HepG2 (cell line): ENCODE data around the gene ZNF213. TPM values are rescaled to one million over a fixed set of nuclear protein-coding genes. Genes with fewer than 3 reads are reported as not detected.
A peak's percentile ranks its signal among the peaks of the same experiment; 100 is the strongest.

Source experiments
- ETV5 ChIP-seq: IDR thresholded peaks from 2 replicates; pipeline ENCODE4 v1.6.1; 2018; ENCODE audit warnings: missing biosample characterization, missing genetic modification reagents, inconsistent platforms, borderline replicate concordance
- HCFC1 ChIP-seq: fragments of 150-350 bp; IDR thresholded peaks from 2 replicates; pipeline ENCODE4 v1.6.1; 2014; ENCODE audit warnings: low read depth, low read length
- HNF4G ChIP-seq, 2 experiments: sonication (generic) in 1 of 2; formaldehyde crosslinking in 1 of 2; IDR thresholded peaks; 2 replicates each; pipeline versions ENCODE4 v1.4.0 to v1.6.1; 2011 to 2020; ENCODE audit warnings: borderline replicate concordance in 2 of 2, low read depth in 2 of 2, mild to moderate bottlenecking in 2 of 2, low read length in 1 of 2, missing genetic modification reagents in 1 of 2, moderate library complexity in 1 of 2
- KMT2A ChIP-seq: sonication (generic); formaldehyde crosslinking; IDR thresholded peaks from 2 replicates; pipeline ENCODE4 v1.4.0; 2020; ENCODE audit warnings: missing genetic modification reagents
- MBNL3 ChIP-seq: fragments of 250-450 bp; sonication (Bioruptor Pico); conservative IDR thresholded peaks from 2 replicates; pipeline ENCODE4 v1.8.0; 2022; ENCODE audit warnings: mild to moderate bottlenecking, inconsistent platforms
- MED1 ChIP-seq: sonication (generic); formaldehyde crosslinking; IDR thresholded peaks from 2 replicates; pipeline ENCODE4 v1.4.0; 2020; ENCODE audit warnings: missing genetic modification reagents
- RCOR2 ChIP-seq: IDR thresholded peaks from 2 replicates; pipeline ENCODE4 v1.6.1; 2016; ENCODE audit warnings: missing biosample characterization, missing genetic modification reagents
- TMF1 ChIP-seq: sonication (generic); formaldehyde crosslinking; IDR thresholded peaks from 2 replicates; pipeline ENCODE4 v1.8.1; 2022; ENCODE audit warnings: low read depth, missing genetic modification reagents
- ZBTB42 ChIP-seq: sonication (generic); formaldehyde crosslinking; IDR thresholded peaks from 2 replicates; pipeline ENCODE4 v1.5.0; 2020; ENCODE audit warnings: mild to moderate bottlenecking, missing genetic modification reagents
- ZNF143 ChIP-seq: sonication (generic); formaldehyde crosslinking; IDR thresholded peaks from 2 replicates; pipeline ENCODE4 v1.4.0; 2020; ENCODE audit warnings: missing genetic modification reagents
- ZNF20 ChIP-seq: sonication (generic); formaldehyde crosslinking; IDR thresholded peaks from 2 replicates; pipeline ENCODE4 v1.4.0; 2020; ENCODE audit warnings: mild to moderate bottlenecking, moderate library complexity, missing genetic modification reagents
- ZNF207 ChIP-seq: fragments of 450-650 bp; IDR thresholded peaks from 2 replicates; pipeline ENCODE4 v1.6.1; 2016; ENCODE audit warnings: antibody characterized with exemption, borderline replicate concordance
- ZNF224 ChIP-seq: sonication (generic); formaldehyde crosslinking; IDR thresholded peaks from 2 replicates; pipeline ENCODE4 v1.5.0; 2020; ENCODE audit warnings: mild to moderate bottlenecking, missing genetic modification reagents
- ZNF496 ChIP-seq: sonication (generic); formaldehyde crosslinking; IDR thresholded peaks from 2 replicates; pipeline ENCODE4 v1.8.1; 2023; ENCODE audit warnings: mild to moderate bottlenecking, moderate library complexity, missing genetic modification reagents; ENCODE audit not compliant: insufficient replicate concordance
- ZNF562 ChIP-seq: sonication (generic); formaldehyde crosslinking; IDR thresholded peaks from 2 replicates; pipeline ENCODE4 v1.8.0; 2022; ENCODE audit warnings: missing genetic modification reagents, borderline replicate concordance
- ZNF616 ChIP-seq: sonication (generic); formaldehyde crosslinking; IDR thresholded peaks from 2 replicates; pipeline ENCODE4 v1.5.0; 2020; ENCODE audit warnings: low read depth, mild to moderate bottlenecking, missing genetic modification reagents
- polyA plus RNA-seq, 8 experiments: library from polyadenylated mRNA; depleted of rRNA in 3 of 8; stranded (reverse) in 7 of 8; unstranded in 1 of 8; fragments of >200 nt; fragmentation: Illumina TruSeq in 4 of 8; extraction: Trizol in 4 of 8; gene quantifications; 2 replicates each; pipeline versions ENCODE4 v1.2.1 to v1.2.3, GENCODE V29; 2011 to 2016; ENCODE audit warnings: low read depth in 4 of 8, missing spikeins in 1 of 8, mixed read lengths in 1 of 8; ENCODE audit not compliant: insufficient read depth in 1 of 8
- total RNA-seq, 5 experiments: library from RNA; depleted of rRNA; stranded (reverse); fragments of >200 nt; fragmentation: Illumina TruSeq; extraction: Trizol; gene quantifications; 2 replicates each; pipeline ENCODE4 v1.2.3, GENCODE V29; 2016; ENCODE audit warnings: low read depth in 1 of 5
- TF ChIP-seq, protein P1 (sequence below): sonication (generic); formaldehyde crosslinking; IDR thresholded peaks from 2 replicates; pipeline ENCODE4 v1.4.0; 2020; ENCODE audit warnings: missing genetic modification reagents
- TF ChIP-seq, protein P2 (sequence below): sonication (generic); formaldehyde crosslinking; IDR thresholded peaks from 2 replicates; pipeline ENCODE4 v1.5.0; 2020; ENCODE audit warnings: missing genetic modification reagents
- TF ChIP-seq, protein P3 (sequence below): sonication (generic); formaldehyde crosslinking; IDR thresholded peaks from 2 replicates; pipeline ENCODE4 v1.8.1; 2023; ENCODE audit warnings: mild to moderate bottlenecking, missing genetic modification reagents
- TF ChIP-seq, protein P4 (sequence below): sonication (generic); formaldehyde crosslinking; IDR thresholded peaks from 2 replicates; pipeline ENCODE4 v1.8.0; 2023; ENCODE audit warnings: mild to moderate bottlenecking, missing genetic modification reagents
- TF ChIP-seq, protein P5 (sequence below): sonication (generic); formaldehyde crosslinking; IDR thresholded peaks from 2 replicates; pipeline ENCODE4 v1.4.0; 2020; ENCODE audit warnings: missing genetic modification reagents; ENCODE audit errors: not compliant biosample characterization

The ZNF213 gene
- total and polyA plus RNA-seq, 2 of the 13 experiments (the other 11 are each of a cell fraction or from before 2014, with no cell fraction given), result 0.59 to 0.97 TPM

DNA sequence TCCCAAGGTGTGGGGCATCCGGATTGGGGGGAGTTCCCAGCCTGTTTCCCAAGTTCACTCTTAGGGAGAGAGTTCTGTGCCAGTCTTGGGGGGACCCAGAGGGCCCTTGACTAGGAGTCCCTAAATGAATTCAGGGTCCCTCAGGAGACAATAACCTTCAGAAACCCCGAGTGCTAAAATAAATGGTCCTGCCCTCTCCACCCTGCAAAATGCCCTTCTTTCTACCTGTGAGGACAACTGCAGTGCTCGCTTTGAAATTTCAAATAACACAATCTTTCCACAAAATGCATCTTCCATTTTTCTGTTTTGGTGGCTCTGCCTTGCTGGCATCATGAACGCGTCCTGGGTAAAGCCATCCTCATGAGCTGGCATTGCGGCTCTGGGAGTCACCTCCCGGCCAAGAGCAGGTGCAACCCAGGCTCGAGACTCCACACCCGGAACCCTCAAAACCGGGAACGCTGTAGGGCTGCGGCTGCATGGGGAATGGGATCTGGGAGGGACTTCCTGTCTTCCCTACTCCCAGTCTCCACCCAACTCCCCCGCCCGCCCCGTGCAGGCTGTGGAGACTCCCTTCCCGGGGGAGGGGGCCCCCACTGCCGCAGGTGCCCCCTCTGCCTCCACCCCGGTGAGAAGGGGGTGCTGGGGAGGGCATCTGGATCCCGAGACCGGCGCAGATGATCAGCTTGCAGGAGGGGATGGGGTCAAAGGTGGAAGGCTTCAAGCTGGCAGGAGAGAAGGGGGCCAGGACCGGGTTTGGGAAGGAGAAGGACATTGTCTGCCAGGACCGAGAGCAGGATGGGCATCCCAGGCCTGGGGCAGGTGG, 22.6 kb upstream of the ZNF213 start, which contains the start of gene ZNF205 (continued):
- TF ChIP-seq, protein P1, sequence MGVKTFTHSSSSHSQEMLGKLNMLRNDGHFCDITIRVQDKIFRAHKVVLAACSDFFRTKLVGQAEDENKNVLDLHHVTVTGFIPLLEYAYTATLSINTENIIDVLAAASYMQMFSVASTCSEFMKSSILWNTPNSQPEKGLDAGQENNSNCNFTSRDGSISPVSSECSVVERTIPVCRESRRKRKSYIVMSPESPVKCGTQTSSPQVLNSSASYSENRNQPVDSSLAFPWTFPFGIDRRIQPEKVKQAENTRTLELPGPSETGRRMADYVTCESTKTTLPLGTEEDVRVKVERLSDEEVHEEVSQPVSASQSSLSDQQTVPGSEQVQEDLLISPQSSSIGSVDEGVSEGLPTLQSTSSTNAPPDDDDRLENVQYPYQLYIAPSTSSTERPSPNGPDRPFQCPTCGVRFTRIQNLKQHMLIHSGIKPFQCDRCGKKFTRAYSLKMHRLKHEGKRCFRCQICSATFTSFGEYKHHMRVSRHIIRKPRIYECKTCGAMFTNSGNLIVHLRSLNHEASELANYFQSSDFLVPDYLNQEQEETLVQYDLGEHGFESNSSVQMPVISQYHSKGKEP (CRISPR knock-in tag), result no peak
- TF ChIP-seq ZNF496 (CRISPR knock-in tag) (no peak), KMT2A (CRISPR knock-in tag) (peak; percentile 88), ZNF207 (no peak), TMF1 (no peak), ETV5 (peak; percentile 72; the same call in 1 of the 2 replicates), ZNF20 (CRISPR knock-in tag) (no peak), ZBTB42 (CRISPR knock-in tag) (0 out of 2 replicates have a peak, but pooled peaks have one; percentile 38), ZNF616 (CRISPR knock-in tag) (no peak), ZNF224 (CRISPR knock-in tag) (no peak), MED1 (CRISPR knock-in tag) (peak; percentile 71), MBNL3 (CRISPR knock-in tag) (no peak), HNF4G (IDR thresholded peaks at IDR 0.05; ENCODE audit: borderline replicate concordance, low read depth, low read length) (no peak; the same call in 1 of the 2 replicates), HNF4G (CRISPR knock-in tag; IDR thresholded peaks at IDR 0.05; ENCODE audit: borderline replicate concordance, low read depth) (no peak), ZNF143 (CRISPR knock-in tag) (peak; percentile 67), ZNF562 (no peak), HCFC1 (peak; percentile 65; the same call in 1 of the 2 replicates), RCOR2 (CRISPR knock-in tag) (0 out of 2 replicates have a peak, but pooled peaks have one; percentile 27)
- TF ChIP-seq, protein P2, sequence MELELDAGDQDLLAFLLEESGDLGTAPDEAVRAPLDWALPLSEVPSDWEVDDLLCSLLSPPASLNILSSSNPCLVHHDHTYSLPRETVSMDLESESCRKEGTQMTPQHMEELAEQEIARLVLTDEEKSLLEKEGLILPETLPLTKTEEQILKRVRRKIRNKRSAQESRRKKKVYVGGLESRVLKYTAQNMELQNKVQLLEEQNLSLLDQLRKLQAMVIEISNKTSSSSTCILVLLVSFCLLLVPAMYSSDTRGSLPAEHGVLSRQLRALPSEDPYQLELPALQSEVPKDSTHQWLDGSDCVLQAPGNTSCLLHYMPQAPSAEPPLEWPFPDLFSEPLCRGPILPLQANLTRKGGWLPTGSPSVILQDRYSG (CRISPR knock-in tag), result peak; percentile 25; the same call in 1 of the 2 replicates
- TF ChIP-seq, protein P3, sequence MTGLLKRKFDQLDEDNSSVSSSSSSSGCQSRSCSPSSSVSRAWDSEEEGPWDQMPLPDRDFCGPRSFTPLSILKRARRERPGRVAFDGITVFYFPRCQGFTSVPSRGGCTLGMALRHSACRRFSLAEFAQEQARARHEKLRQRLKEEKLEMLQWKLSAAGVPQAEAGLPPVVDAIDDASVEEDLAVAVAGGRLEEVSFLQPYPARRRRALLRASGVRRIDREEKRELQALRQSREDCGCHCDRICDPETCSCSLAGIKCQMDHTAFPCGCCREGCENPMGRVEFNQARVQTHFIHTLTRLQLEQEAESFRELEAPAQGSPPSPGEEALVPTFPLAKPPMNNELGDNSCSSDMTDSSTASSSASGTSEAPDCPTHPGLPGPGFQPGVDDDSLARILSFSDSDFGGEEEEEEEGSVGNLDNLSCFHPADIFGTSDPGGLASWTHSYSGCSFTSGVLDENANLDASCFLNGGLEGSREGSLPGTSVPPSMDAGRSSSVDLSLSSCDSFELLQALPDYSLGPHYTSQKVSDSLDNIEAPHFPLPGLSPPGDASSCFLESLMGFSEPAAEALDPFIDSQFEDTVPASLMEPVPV, result no peak
- TF ChIP-seq, protein P4, sequence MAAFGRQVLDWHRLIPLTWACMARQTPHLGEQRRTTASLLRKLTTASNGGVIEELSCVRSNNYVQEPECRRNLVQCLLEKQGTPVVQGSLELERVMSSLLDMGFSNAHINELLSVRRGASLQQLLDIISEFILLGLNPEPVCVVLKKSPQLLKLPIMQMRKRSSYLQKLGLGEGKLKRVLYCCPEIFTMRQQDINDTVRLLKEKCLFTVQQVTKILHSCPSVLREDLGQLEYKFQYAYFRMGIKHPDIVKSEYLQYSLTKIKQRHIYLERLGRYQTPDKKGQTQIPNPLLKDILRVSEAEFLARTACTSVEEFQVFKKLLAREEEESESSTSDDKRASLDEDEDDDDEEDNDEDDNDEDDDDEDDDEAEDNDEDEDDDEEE (CRISPR knock-in tag), result peak; percentile 72; the same call in 1 of the 2 replicates
- TF ChIP-seq, protein P5, sequence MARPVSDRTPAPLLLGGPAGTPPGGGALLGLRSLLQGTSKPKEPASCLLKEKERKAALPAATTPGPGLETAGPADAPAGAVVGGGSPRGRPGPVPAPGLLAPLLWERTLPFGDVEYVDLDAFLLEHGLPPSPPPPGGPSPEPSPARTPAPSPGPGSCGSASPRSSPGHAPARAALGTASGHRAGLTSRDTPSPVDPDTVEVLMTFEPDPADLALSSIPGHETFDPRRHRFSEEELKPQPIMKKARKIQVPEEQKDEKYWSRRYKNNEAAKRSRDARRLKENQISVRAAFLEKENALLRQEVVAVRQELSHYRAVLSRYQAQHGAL (CRISPR knock-in tag), result no peak
